Caco-2 (cell line): ENCODE data around the gene NUDT3. TPM values are rescaled to one million over a fixed set of nuclear protein-coding genes. Genes with fewer than 3 reads are reported as not detected.
A peak's percentile ranks its signal among the peaks of the same experiment; 100 is the strongest.

Experiments used
- Bru-seq: library from RNA; stranded (reverse); fragments of 400-500 nt; gene quantifications from one replicate; lab custom pipeline; 2021; lab: Mats Ljungman, UMichigan
- BruChase-seq, 2 experiments: library from RNA; stranded (reverse); fragments of 400-500 nt; gene quantifications; one replicate each; lab custom pipeline; 2021; lab: Mats Ljungman, UMichigan
- BruUV-seq: library from RNA; stranded (reverse); fragments of 400-500 nt; replicated peaks from 2 replicates; lab custom pipeline; 2021; lab: Mats Ljungman, UMichigan
- CTCF ChIA-PET: fragments of 300-600 bp; sonication (Branson Sonifier 250); formaldehyde crosslinking; loops from one replicate; lab custom pipeline; 2022; ENCODE audit warnings: antibody characterized with exemption; lab: Charles Lee
- POLR2A ChIA-PET: fragments of 300-600 bp; sonication (Branson Sonifier 250); formaldehyde crosslinking; loops from one replicate; lab custom pipeline; 2022; ENCODE audit warnings: antibody characterized with exemption; lab: Charles Lee
- DNase-seq, 2 experiments: peaks; one replicate each; pipeline versions ENCODE4 v3.0.0 to v3.0.0-alpha.2; 2020 to 2022
- H3K27me3 ChIP-seq: replicated peaks from 2 replicates; pipeline ENCODE4 v1.6.0; 2011; ENCODE audit warnings: low read length; ENCODE audit not compliant: control insufficient read depth, insufficient read depth
- H3K36me3 ChIP-seq: 2 replicates; pipeline ENCODE4 v1.5.1; 2011; ENCODE audit warnings: low read length; ENCODE audit not compliant: control insufficient read depth, insufficient read depth
- H3K4me1 ChIP-seq: fragments of 250-450 bp; sonication (Bioruptor Pico); 2 replicates; pipeline ENCODE4 v1.5.1; 2020; ENCODE audit warnings: mild to moderate bottlenecking
- H3K4me3 ChIP-seq: 2 replicates; pipeline ENCODE4 v1.5.1; 2011; ENCODE audit warnings: low read depth, mild to moderate bottlenecking, control low read depth, low read length
- H3K9me3 ChIP-seq: fragments of 250-450 bp; sonication (Bioruptor Pico); 2 replicates; pipeline ENCODE4 v1.5.1; 2020; ENCODE audit warnings: mild to moderate bottlenecking, moderate library complexity
- H3K27ac Mint-ChIP-seq: one replicate; pipeline ENCODE4 v1.8.0; 2022; ENCODE audit warnings: mixed read lengths; ENCODE audit not compliant: unreplicated experiment
- H3K27me3 Mint-ChIP-seq: one replicate; pipeline ENCODE4 v1.8.0; 2022; ENCODE audit warnings: mixed read lengths; ENCODE audit not compliant: insufficient read depth, unreplicated experiment
- H3K36me3 Mint-ChIP-seq: one replicate; pipeline ENCODE4 v1.8.0; 2022; ENCODE audit warnings: mild to moderate bottlenecking, mixed read lengths; ENCODE audit not compliant: insufficient read depth, unreplicated experiment
- H3K4me1 Mint-ChIP-seq: one replicate; pipeline ENCODE4 v1.8.0; 2022; ENCODE audit warnings: low read depth, mixed read lengths; ENCODE audit not compliant: unreplicated experiment
- H3K4me3 Mint-ChIP-seq: one replicate; pipeline ENCODE4 v1.8.0; 2022; ENCODE audit warnings: mild to moderate bottlenecking, moderate library complexity, mixed read lengths; ENCODE audit not compliant: unreplicated experiment
- H3K9me3 Mint-ChIP-seq: one replicate; pipeline ENCODE4 v1.8.0; 2022; ENCODE audit warnings: mixed read lengths; ENCODE audit not compliant: unreplicated experiment
- CTCF ChIP-seq, 2 experiments: fragments of 200-600 bp in 1 of 2; IDR thresholded peaks; 1 replicate in 1 of 2; 2 replicates in 1 of 2; pipeline versions ENCODE4 v1.5.1 to v1.8.0; 2011 to 2022; ENCODE audit warnings: antibody characterized with exemption in 1 of 2, control low read depth in 1 of 2, inconsistent platforms in 1 of 2, low read depth in 1 of 2, low read length in 1 of 2, mild to moderate bottlenecking in 1 of 2, moderate library complexity in 1 of 2; ENCODE audit not compliant: insufficient read depth in 1 of 2, severe bottlenecking in 1 of 2, unreplicated experiment in 1 of 2
- intact Hi-C: fragments of 100-400 bp; cut with micrococcal nuclease; formaldehyde crosslinking; loops from one replicate; pipeline ENCODE4 v1.10.0; 2022; ENCODE audit not compliant: unreplicated experiment
- long read RNA-seq: library from polyadenylated mRNA; stranded (forward); transcript quantifications from one replicate; pipeline ENCODE4 v2.0.0, GENCODE V29; 2022
- total RNA-seq: library from RNA; stranded (reverse); gene quantifications from 2 replicates; pipeline ENCODE4 v1.2.3, GENCODE V29; 2022

The NUDT3 gene
- total RNA-seq (22.3 and 22.9 TPM in 2 replicates), Bru-seq, nascent RNA (percentile 89 among the genes with signal in this experiment), BruChase-seq, experiment 1, labeled RNA remaining after a 2-hour chase (percentile 97 among the genes with signal in this experiment), BruChase-seq, experiment 2, labeled RNA remaining after a 6-hour chase (percentile 99 among the genes with signal in this experiment)
- long read RNA-seq, full-length matches to known transcripts = 56 of 70 reads
- long read RNA-seq, partial matches to known transcripts = 0 of 70 reads
- long read RNA-seq, other reads (novel, unspliced or antisense) = 14 of 70 reads

GRCh38 chr6:34392497-34393190 lies at the start of gene NUDT3:
Gene NUDT3, minus strand, starts transcription at chr6:34392669. Its CDS starts 307 bp downstream, at chr6:34392362.
- Mint-ChIP-seq H3K27ac (no peak within 1 kb of the TSS), H3K4me3 (no peak within 1 kb of the TSS)

GRCh38 chr6:34441526-34441925 lies 49.1 kb upstream of the NUDT3 start:
- CTCF ChIA-PET = no interaction called here
- POLR2A ChIA-PET = no interaction called here

More at GRCh38 chr6:34392497-34393190, at the start of gene NUDT3:
- CTCF ChIA-PET = interaction anchor here (0.6 to 2.9 kb wide), 2 partner anchors 23 kb away, joined by 5 to 23 read pairs; no protein-coding TSS in a partner anchor
- 0 out of 2 replicates have a peak, but pooled peaks cover 8% of the 10 kb centered on the region for H3K9me3 ChIP-seq
- no peaks in the 10 kb centered on the region for H3K27me3 ChIP-seq
- intact Hi-C loops = loop anchor here (2.0 kb wide), 3 partner anchors 22 to 144 kb away; partner anchors contain the start of gene SMIM29
- peak within 1 kb of the TSS; percentile 81 for H3K4me3 ChIP-seq
- peak; percentile 73 to 91 for TF ChIP-seq CTCF (IDR thresholded peaks at IDR 0.05; ENCODE audit: insufficient read depth in 1 of 2, low read depth in 1 of 2, low read length in 1 of 2, severe bottlenecking in 1 of 2, unreplicated experiment in 1 of 2)
- no peaks in the 10 kb centered on the region for H3K36me3 ChIP-seq
- H3K4me1 Mint-ChIP-seq = no peaks in the 10 kb centered on the region
- DNase-seq = peak; percentile 87 to 93
- no peaks in the 10 kb centered on the region for H3K9me3 Mint-ChIP-seq
- POLR2A ChIA-PET = no interaction called here
- BruUV-seq = no TSS peak
- H3K27me3 Mint-ChIP-seq = no peaks in the 10 kb centered on the region
- H3K36me3 Mint-ChIP-seq = no peaks in the 10 kb centered on the region
- no peaks in the 10 kb centered on the region for H3K4me1 ChIP-seq

More at GRCh38 chr6:34441526-34441925, 49.1 kb upstream of the NUDT3 start:
- intact Hi-C loops = no loop called here
- no peaks in the 10 kb centered on the region for H3K27me3 ChIP-seq
- Mint-ChIP-seq H3K4me3 (no peak overlapping the region), H3K4me1 (no peaks in the 10 kb centered on the region), H3K36me3 (no peaks in the 10 kb centered on the region), H3K27me3 (no peaks in the 10 kb centered on the region), H3K27ac (no peak overlapping the region), H3K9me3 (peaks cover 20% of the 10 kb centered on the region)
- H3K4me3 ChIP-seq = no peak overlapping the region
- no peak for DNase-seq
- no peaks in the 10 kb centered on the region for H3K4me1 ChIP-seq
- TF ChIP-seq CTCF (IDR thresholded peaks at IDR 0.05; ENCODE audit: insufficient read depth in 1 of 2, low read depth in 1 of 2, low read length in 1 of 2, severe bottlenecking in 1 of 2, unreplicated experiment in 1 of 2) = no peak
- BruUV-seq = no TSS peak
- no peaks in the 10 kb centered on the region; the same call in 1 of the 2 replicates for H3K9me3 ChIP-seq
- H3K36me3 ChIP-seq = no peaks in the 10 kb centered on the region
